G401 (cell line): ENCODE measurements around the gene ATG16L2. TPM values are rescaled to one million over a fixed set of nuclear protein-coding genes. Genes with fewer than 3 reads are reported as not detected.
A peak's percentile ranks its signal among the peaks of the same experiment; 100 is the strongest.

Experiments
- DNase-seq: peaks from one replicate; pipeline ENCODE4 v3.0.0-alpha.2; 2015; ENCODE audit warnings: low spot score
- in situ Hi-C: cut with HindIII; loops from 2 replicates; pipeline ENCODE4 v1.10.0; 2016; ENCODE audit warnings: low sequenced_read_pairs, mixed read lengths
- total RNA-seq: library from RNA; depleted of rRNA; stranded (reverse); fragments of >200 nt; shearing (Covaris generic); gene quantifications from 2 replicates; pipeline ENCODE4 v1.2.3, GENCODE V29; 2014; rRNA removed

The ATG16L2 gene
- total RNA-seq, 1 experiment from 2014 or later = 11.6 TPM

DNA sequence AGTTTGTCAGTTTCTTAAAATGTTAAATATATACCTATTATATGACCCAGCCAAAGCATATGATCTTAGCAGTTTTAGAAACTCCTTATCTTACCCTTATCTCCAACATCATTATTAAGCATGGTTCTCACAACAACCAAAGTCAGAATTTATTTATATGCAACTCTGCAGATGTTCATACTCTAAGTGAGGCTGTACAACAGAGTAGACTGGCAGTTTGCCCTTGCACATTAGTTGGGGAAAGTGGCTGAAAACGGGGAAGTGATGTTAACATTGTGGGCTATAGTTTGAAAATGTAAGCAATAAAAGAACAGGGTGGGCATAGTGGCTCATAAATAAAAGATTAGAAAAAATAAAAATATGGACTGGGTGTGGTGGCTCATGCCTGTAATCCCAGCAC lies 49.7 kb downstream of the ATG16L2 start:
- in situ Hi-C loops = no loop called here
- no peak for DNase-seq

GRCh38 chr11:72864702-72865655 lies 50.8 kb downstream of the ATG16L2 start:
- DNase-seq = peak; percentile 34
- in situ Hi-C loops = no loop called here

GRCh38 chr11:72867970-72868369 lies 53.8 kb downstream of the ATG16L2 start:
- in situ Hi-C loops = no loop called here

GRCh38 chr11:72869831-72870230 lies 55.6 kb downstream of the ATG16L2 start:
- in situ Hi-C loops = no loop called here
- DNase-seq = no peak

More at GRCh38 chr11:72867970-72868369, 53.8 kb downstream of the ATG16L2 start:
- DNase-seq = no peak

GRCh38 chr11:72871119-72871518 lies 56.9 kb downstream of the ATG16L2 start:
- no peak for DNase-seq
- in situ Hi-C loops = no loop called here

DNA sequence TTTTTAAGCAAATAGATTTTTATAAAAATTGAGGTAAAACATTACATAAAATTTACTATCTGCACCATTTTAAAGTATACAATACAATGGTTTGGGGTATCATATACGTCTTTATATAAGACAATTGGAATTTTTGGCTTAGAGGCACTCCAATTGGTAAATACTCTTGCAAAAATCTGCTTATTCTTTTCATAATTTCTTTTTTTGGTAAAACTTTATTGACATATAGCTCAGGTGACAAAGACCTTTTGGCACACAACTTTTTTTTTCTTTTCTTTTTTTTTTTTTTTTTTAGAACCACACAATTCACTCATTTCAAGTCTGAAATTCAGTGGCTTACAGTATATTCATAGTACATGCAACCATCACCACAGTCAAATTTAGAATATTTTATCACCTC lies 57.8 kb downstream of the ATG16L2 start:
- in situ Hi-C loops = no loop called here
- no peak for DNase-seq

GRCh38 chr11:72875736-72876135 lies 61.5 kb downstream of the ATG16L2 start:
- in situ Hi-C loops = no loop called here
- DNase-seq = no peak

GRCh38 chr11:72876147-72876546 lies 61.9 kb downstream of the ATG16L2 start:
- no peak for DNase-seq
- in situ Hi-C loops = no loop called here

Other genes with a start within 250 kb of the ATG16L2 start
- gene PDE2A, start 140.0 kb upstream of the ATG16L2 start, total RNA-seq = not detected in 2 replicates
- gene ARAP1, start 62.0 kb upstream of the ATG16L2 start, total RNA-seq = 89.9 and 113 TPM in 2 replicates
- gene STARD10, start 20.4 kb upstream of the ATG16L2 start, total RNA-seq = 68.8 and 74.1 TPM in 2 replicates